ENCODE data around the gene UBE2D1.
A peak's percentile ranks its signal among the peaks of the same experiment; 100 is the strongest.

Gene UBE2D1

DNA sequence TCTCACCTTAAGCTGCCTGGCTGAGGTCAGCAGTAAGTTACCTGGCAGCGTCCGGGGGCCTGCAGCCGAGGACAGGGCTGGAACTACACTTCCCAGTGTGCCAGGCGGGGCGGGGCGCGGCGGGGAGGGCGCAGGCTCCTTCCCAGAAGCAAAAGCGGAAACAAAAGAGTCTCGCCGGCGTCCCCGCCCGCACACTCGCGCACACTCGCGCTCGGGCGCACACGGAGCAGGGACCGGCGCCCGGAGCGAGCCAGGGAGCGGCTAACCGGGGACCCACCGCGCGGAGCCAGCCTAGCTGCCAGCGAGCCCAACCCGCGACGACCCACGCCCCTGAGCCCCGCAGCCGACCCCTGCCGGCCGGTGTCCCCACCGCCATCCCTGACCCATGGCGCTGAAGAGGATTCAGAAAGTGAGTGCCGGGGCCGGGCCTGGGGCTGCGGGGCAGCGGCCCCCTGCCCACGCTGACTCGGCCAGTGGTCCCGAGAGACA is at the start of gene UBE2D1:
UBE2D1 (plus strand) TSS at position 190 of the 489 bp plus-strand sequence; CDS start at position 386, 196 bp downstream.
- peak within 1 kb of the TSS; percentile 54 for H3K27ac ChIP-seq
- DNase-seq (ENCODE audit: low read depth, low spot score) = peak; percentile 34

DNA sequence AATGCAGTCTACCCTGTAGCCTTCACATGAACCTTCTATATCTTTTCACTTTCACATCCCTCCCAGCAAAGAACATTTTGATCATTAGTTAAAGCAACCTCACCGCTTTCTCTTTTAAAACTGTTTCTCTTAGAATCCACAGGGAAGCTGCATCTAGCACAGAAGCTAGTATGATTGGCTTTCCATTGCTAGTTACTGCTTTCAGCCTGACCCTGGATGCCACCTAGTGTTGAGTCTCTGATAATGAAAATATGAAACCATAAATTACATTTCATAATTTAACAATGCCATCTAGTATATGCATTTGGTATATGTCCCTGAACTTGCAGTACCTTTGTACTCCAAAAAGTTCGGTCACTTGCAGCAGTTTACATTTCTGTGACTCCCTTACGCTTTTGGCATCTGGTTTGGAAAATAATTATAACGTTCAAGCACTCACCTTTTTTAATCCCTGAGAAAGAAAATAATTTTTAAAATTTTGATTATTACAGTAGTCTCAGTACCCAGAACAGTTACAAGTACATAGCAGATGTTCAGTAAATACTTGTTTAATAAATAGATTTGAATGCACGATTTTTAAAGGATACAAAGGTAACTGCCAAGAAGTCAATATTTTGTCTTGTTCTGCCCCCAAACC is 43.1 kb upstream of the UBE2D1 start:
- DNase-seq (ENCODE audit: low read depth, low spot score) = no peak

DNA sequence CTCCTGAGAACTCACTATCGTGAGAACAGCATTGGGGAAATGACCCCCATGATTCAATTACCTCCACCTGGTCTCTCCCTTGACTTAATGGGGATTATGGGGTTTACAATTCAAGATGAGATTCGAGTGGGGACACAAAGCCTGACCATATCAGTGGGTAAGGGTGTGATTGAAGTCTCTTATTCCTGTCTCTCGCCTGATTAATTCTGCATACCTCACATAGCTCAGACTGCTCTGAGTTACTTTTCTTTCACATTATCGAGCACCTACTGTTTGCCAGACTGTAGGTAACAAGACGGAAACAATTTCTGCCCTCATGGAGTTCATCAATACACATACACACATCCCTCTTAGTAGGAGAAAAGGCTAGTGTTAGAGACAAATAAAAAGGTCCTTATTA is 40.8 kb upstream of the UBE2D1 start:
- no peak overlapping the region for H3K27ac ChIP-seq
- no peak for DNase-seq (ENCODE audit: low read depth, low spot score)

More for the DNA sequence above, 43.1 kb upstream of the UBE2D1 start:
- no peak overlapping the region for H3K27ac ChIP-seq

DNA sequence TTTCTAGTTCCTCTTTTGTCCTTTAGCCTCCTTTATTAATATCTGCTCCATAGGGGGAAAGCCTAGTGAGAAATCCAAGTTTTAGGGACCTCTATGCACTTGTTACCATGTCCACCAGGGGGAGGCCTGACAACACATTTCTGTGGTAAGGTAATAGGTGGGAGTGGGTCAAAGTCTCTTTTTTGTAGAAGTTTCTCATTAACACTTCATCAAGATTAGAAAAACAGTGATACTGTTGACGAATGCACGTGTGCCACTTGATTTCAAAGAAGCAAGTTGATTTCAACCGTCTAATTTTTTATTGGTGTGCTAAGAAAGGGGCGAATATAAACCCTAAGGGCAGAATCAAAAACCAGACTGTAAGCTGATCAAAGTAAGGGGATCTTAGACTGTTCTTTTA is 35.2 kb upstream of the UBE2D1 start:
- H3K27ac ChIP-seq = no peak overlapping the region
- no peak for DNase-seq (ENCODE audit: low read depth, low spot score)

DNA sequence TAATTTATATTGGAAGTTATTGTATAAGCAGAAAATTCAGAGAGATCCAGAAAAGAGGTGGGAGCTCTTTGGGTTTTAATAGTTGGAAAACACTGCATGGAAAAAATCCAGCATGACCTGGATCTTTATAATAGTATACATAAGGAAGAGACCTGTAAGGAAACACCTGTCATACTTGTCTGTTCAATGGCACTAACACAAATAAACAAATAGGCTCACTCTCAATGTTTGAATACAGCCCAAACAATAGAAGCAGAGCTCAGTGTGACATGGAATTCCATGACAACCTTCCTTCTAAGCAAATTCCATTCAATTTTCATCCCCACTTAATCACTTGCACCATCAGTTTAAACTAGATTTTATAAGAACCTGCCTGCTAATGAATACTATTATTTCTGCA is 34.1 kb upstream of the UBE2D1 start:
- DNase-seq (ENCODE audit: low read depth, low spot score) = no peak
- no peak overlapping the region for H3K27ac ChIP-seq

DNA sequence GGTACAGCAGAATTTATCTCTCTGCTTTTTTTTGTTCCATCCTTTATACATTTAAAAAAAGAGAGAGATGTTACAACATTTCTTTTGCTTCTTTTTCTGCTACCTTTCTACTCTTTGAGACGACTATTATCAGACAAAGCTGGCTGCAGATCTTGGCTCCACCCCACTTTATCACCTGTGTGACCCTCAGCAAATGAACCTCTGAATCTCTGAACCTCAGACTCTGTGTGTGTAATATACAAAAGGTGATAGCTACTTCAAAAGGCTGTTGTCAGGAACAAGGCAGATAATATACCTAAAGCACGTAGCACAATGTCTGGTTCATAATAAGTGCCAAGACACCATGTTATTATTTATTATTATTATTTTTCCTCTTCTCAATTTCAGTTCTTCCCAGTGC is 32.6 kb upstream of the UBE2D1 start:
- H3K27ac ChIP-seq = no peak overlapping the region
- DNase-seq (ENCODE audit: low read depth, low spot score) = no peak

DNA sequence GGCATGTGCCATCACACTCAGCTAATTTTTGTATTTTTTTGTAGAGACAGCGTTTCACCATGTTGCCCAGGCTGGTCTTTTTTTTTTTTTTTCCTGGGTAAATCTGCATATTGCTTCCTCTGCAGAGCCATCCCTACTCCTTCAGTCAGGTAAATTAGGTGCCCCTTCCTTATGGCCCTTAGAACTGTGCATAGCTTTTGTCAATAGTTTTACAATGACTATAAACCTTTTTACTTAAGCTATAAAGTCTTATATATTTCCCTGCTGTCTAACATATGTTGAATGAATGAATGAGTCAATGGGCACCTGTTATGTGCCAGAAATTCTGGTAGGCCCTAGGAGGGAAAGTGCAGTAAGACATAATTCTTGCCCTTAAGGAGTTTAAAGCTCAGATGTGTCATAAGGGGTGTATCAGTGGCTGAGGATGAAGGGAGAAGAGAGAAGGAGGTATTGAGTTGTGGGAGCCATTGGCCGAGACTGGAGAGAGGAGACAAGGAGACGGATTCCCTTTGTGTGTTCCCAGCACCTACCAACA is 30.6 kb upstream of the UBE2D1 start:
- DNase-seq (ENCODE audit: low read depth, low spot score) = no peak

DNA sequence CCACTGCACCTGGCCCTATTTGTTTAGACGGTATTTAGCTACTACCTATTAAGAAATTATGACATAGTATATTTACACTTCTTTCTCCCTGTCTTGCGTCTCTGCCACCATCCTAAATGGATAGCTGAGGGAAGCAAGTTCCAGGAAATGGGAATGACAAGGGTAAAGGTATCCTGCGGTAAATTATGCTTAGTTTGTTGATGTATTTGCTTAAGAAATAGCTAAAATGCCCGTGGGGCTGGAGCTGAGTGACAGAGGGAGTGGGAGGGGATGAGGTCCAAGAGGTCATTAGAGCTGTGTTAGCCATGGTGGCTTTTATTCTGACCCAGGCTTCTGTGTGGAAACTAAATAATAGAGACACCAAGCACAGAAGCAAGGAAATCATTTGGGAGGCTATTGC is 29.0 kb upstream of the UBE2D1 start:
- H3K27ac ChIP-seq = no peak overlapping the region
- no peak for DNase-seq (ENCODE audit: low read depth, low spot score)

More for the DNA sequence above, 30.6 kb upstream of the UBE2D1 start:
- no peak overlapping the region for H3K27ac ChIP-seq

DNA sequence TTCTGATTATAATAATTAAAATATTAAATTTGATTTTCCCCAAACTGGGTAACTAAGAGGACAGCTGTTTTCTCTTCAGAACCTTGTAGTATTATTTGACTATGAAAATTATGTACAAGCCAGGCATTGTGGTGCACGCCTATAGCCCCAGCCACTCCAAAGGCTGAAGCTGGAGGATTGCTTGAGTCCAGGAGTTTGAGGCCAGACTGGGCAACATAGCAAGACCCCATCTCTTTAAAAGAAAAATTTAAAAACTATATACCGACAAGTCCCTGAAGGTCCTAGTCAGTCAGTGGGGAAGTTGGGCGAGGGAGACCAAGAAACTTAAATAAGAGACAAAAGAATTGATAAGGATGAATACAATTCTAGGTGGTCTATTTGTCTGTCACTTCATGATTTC is 27.1 kb upstream of the UBE2D1 start:
- H3K27ac ChIP-seq = no peak overlapping the region
- no peak for DNase-seq (ENCODE audit: low read depth, low spot score)

DNA sequence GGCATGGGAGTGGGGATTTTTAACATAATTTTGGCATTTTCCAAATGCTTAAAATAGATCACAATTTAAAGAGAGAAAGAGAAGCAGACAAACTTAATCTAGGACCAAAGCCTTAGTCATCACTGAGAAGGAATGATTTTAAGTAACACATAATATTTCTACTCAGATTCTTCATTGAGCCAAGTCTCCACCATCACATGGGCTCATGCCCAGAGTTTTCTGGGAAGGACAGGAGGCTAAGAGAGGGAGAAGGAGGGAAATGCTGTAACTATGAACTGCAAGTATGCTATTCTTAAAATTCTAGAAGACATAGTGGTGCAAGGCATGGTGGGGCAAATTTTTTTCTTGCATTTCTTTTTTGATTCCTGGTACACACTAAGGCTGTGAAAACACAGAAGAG is 23.8 kb upstream of the UBE2D1 start:
- no peak for DNase-seq (ENCODE audit: low read depth, low spot score)
- no peak overlapping the region for H3K27ac ChIP-seq

DNA sequence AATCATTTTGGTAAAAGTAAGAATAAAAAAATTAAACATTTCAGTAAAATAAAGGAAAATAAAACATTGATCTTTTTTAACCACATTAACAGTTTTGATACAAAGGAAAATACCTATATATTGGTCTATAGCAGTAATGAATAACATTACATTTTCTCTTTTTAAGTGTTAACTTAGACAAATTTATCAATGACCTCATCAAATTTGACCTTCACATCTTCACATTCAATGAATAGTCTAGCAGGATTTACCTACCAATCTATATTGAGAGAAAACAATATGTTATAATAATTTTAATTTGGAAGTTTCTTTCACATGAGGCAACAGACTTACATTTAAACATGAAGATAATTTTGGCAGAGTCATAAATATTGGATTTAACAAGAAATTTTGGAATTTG is 17.9 kb upstream of the UBE2D1 start:
- DNase-seq (ENCODE audit: low read depth, low spot score) = no peak
- H3K27ac ChIP-seq = no peak overlapping the region

DNA sequence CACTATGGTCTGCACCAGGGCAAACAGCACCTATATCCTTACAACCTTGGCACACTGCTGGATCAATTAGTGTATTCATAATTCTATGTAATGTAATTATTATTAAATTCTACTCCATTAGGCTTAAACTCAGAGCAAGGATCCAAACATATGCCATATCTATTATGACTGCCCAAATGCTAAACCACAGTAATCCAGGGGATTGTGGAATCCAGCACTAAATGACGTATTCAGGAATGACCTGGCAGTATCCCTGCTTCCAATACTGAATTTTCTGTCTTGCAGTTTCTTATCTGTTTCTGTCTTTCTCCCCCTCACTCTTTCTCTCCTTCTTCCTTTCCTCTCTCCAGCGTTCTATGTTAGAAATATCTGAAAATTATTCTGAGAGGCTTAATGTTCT is 16.5 kb upstream of the UBE2D1 start:
- H3K27ac ChIP-seq = no peak overlapping the region
- no peak for DNase-seq (ENCODE audit: low read depth, low spot score)

DNA sequence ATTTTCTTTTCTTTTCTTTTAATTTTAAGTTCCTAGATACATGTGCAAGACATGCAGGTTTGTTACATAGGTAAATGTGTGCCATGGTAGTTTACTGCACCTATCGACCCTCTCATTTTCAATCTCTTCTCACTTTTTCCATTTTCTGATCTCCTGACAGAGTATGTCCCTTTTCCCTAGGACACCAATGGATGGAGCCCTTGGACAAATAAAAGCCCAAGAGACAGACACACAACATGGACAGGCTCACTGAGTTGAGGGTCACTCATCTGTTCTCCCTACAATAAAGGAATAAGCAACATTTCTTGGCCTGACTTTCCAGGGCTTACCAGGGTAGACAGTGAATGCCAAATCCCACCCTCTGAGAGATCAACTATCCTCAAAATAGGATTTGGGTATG is 15.2 kb upstream of the UBE2D1 start:
- no peak for DNase-seq (ENCODE audit: low read depth, low spot score)
- H3K27ac ChIP-seq = no peak overlapping the region

DNA sequence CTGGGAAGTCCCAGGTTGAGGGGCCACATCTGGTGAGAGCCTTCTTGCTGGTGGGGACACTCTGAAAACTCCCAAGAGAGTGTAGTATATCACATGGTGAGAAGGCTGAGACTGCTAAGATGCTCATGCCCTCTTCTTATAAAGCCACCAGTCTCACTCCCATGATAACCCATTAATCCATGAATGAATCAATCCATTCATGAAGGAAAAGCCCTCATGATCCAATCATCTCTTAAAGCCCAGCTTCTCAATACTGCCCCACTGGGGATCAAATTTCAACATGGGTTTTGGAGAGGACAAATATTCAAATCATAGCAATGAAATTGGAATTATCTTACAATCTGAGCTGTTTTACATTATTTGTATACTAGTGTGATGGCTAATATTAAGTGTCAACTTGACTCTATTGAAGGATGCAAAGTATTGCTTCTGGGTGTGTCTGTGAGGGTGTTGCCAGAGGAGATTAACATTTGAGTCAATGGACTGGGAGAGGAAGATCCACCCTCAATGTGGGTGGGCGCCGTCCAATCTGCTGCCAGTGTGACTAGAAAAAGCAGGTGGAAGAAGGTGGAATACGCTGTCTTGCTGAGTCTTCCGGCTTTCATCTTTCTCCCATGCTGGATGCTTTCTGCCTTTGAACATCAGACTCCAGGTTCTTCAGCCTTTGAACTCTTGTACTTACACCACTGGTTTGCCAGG is 14.3 kb upstream of the UBE2D1 start:
- no peak overlapping the region for H3K27ac ChIP-seq

DNA sequence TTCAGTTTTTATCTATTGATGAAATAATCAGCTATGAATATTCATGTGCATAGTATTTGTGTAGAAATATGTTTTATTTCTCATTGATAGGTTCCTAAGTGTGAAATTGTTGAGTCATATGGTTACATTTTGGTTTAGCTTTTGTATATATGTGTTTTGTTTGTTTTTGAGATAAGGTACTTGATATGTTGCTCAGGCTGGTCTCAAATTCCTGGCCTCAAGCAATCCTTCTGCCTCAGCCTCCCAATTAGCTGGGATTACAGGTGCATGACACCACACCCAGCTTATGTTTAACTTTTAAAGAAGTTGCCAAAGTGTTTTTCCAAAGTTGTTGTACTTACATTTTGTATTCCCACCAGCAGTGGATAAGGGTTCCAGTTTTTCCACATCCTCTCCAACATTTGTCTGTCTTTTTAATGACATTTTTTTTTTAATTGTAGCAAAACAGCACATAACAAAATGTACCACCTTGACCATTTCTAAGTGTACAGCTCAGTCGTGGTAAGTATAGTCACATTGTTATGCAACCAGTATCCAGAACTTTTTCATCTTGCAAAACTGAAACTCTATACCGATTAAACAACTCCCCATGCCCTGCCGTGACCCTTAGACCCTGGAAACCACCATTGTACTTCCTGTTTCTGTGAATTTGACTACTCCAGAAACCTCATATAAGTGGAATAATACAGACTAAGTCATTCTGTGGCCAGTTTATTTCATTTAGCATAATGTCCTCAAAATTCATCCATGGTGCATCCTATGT is 12.6 kb upstream of the UBE2D1 start:
- H3K27ac ChIP-seq = no peak overlapping the region

More for the DNA sequence above, 14.3 kb upstream of the UBE2D1 start:
- no peak for DNase-seq (ENCODE audit: low read depth, low spot score)

DNA sequence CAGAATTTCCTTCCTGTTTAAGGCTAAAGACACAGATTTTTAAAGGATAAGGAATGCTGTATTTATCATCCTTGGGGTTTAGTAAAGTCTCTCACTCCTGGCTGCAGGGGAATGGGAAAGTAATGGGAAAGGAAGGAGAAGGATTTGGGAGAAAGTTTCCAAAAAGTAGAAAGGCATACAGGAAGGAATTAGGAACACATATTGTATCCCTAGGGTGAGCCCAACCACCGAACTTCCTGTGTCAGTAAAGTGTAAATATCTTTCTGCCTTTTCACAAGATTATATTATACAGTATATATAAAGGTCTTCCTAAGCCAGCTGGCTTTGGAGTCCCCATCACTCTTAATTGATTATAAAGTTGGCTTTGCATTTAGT is 12.0 kb upstream of the UBE2D1 start:
- H3K27ac ChIP-seq = no peak overlapping the region
- no peak for DNase-seq (ENCODE audit: low read depth, low spot score)

More for the DNA sequence above, 12.6 kb upstream of the UBE2D1 start:
- DNase-seq (ENCODE audit: low read depth, low spot score) = no peak

DNA sequence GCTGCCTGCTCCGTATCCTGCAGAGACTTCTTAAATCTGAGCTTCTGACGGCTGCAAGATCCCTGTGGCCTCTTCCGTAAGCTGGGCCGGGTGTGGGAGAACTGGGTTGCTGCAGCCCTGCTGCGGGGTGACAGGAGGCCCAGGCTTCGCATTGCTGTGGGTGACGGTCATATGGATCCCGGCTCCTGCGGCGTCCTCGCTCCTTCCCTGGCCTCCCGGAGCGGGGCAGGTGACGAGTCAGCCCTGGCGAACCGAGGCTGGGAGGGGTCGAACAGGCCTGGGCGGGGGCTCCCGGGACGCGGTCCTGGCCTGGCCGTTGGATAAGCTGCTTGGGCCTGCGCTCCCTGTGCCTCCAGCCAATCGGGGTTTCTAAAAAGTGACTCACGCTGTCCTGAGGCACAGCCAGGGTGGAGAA is 7.8 kb upstream of the UBE2D1 start:
- DNase-seq (ENCODE audit: low read depth, low spot score) = no peak
- H3K27ac ChIP-seq = no peak overlapping the region

DNA sequence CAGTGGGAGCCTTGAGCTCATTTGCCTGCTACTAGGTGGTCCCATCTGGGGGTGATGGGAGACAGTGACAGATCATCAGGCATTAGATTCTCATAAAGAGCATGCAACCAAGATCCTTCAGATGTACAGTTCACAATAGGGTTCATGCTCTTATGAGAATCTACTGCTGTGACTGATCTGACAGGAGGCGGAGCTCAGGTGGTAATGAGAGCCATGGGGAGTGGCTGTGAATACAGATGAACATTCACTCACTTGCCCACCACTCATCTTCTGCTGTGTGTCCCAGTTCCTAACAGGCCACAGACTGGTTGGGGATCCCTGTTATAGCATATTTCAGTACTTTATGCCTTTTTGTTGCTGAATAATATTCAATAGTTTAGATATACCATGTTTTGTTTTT is 6.6 kb upstream of the UBE2D1 start:
- DNase-seq (ENCODE audit: low read depth, low spot score) = no peak
- no peak overlapping the region for H3K27ac ChIP-seq

DNA sequence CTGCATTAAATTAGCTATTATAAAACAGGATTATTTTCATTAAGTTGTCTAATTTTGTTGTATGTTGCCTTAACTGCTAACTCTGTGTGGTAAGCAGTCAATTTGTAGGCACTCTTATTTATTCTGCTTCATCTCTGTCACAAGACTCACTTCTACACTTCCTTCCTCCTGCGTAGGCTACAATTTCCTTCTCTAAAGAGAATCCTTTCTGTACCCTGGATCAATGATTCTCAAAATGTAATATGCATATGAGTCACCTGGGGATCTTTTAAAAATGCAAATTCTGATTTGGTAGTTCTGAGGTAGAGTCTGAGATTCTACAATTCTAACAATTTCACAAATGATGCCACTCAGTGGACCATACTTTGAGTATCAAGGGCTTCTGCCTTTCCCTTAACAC is 4.4 kb upstream of the UBE2D1 start:
- H3K27ac ChIP-seq = no peak overlapping the region

DNA sequence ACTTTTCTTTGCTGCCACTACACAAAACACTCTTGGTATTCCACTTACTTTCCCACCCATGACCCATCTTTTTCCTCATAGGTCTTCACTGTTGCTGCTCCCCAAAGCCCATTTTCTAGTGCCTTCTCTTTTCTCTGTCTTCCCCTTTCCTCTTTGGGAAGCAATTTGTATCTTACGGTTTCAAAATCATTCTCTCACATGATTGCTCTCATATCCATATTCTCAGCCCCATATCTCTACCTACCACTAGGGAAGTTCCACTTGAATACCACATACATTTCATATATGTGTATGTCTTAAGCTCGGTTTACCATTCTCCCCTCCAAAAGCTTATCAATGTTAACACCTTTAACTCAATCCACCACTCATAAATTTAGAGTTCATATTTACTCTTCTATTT is 3.2 kb upstream of the UBE2D1 start:
- no peak overlapping the region for H3K27ac ChIP-seq
- no peak for DNase-seq (ENCODE audit: low read depth, low spot score)

More for the DNA sequence above, 4.4 kb upstream of the UBE2D1 start:
- no peak for DNase-seq (ENCODE audit: low read depth, low spot score)

Data from epithelial cell of prostate (primary cell).